BJ (cell line): Measurements from ENCODE around the gene DAP. TPM values are rescaled to one million over a fixed set of nuclear protein-coding genes. Genes with fewer than 3 reads are reported as not detected.

Experiments
- CTCF ChIA-PET: fragments of 350-600 bp; formaldehyde crosslinking; extraction: SDS; loops from one replicate; lab custom pipeline; 2021; ENCODE audit warnings: antibody characterized with exemption, inconsistent platforms; lab: Yijun Ruan, JAX
- POLR2A ChIA-PET: fragments of 300-600 bp; sonication (Branson Sonifier 250); formaldehyde crosslinking; extraction: SDS; loops from one replicate; lab custom pipeline; 2021; ENCODE audit warnings: antibody characterized with exemption; lab: Charles Lee
- DNase-seq: peaks from one replicate; pipeline ENCODE4 v3.0.0-alpha.2; 2011; ENCODE audit warnings: low read depth
- H3K27me3 ChIP-seq: 2 replicates; pipeline ENCODE4 v1.6.0; 2011; ENCODE audit warnings: low read length; ENCODE audit not compliant: control insufficient read depth, insufficient read depth
- H3K36me3 ChIP-seq: 2 replicates; pipeline ENCODE4 v1.5.1; 2011; ENCODE audit warnings: low read length; ENCODE audit not compliant: control insufficient read depth, insufficient read depth
- H3K4me3 ChIP-seq: 2 replicates; pipeline ENCODE4 v1.5.1; 2011; ENCODE audit warnings: low read depth, mild to moderate bottlenecking, control low read depth, low read length
- polyA plus RNA-seq: library from polyadenylated mRNA; depleted of rRNA; stranded (reverse); fragments of >200 nt; gene quantifications from 2 replicates; pipeline ENCODE4 v1.2.3, GENCODE V29; 2011
- TF ChIP-seq, protein P1 (sequence below): IDR thresholded peaks from 2 replicates; pipeline ENCODE4 v1.5.1; 2011; ENCODE audit warnings: low read depth, mild to moderate bottlenecking, control low read depth, inconsistent platforms, low read length, moderate library complexity; ENCODE audit not compliant: insufficient read depth

DAP gene
- polyA plus RNA-seq, 1 experiment, result 95.6 TPM

DNA sequence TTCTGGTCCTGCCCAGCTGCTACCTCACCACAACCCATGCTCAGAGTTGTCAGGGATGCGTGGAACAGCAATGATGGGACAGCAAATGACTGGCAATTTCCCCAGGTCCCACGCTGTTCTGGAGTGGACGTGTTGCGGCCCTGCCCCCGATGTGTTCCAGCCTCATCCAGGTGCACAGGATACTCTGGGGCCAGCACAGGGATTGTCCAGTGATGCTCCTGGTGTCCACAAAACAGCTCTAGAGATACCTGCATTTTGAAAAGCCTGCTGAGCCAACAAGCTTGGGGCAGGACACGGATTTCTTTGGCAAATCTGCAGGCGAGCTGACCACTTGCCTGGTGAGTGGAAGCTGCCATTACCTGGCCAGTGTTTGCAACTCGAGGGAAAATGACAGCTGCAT is 108.4 kb downstream of the DAP start:
- DNase-seq, result no peak
- Histone ChIP-seq H3K4me3 (no peak overlapping the region), H3K27me3 (no peaks in the 10 kb centered on the region), H3K36me3 (peaks cover 12% of the 10 kb centered on the region)
- TF ChIP-seq, protein P1, sequence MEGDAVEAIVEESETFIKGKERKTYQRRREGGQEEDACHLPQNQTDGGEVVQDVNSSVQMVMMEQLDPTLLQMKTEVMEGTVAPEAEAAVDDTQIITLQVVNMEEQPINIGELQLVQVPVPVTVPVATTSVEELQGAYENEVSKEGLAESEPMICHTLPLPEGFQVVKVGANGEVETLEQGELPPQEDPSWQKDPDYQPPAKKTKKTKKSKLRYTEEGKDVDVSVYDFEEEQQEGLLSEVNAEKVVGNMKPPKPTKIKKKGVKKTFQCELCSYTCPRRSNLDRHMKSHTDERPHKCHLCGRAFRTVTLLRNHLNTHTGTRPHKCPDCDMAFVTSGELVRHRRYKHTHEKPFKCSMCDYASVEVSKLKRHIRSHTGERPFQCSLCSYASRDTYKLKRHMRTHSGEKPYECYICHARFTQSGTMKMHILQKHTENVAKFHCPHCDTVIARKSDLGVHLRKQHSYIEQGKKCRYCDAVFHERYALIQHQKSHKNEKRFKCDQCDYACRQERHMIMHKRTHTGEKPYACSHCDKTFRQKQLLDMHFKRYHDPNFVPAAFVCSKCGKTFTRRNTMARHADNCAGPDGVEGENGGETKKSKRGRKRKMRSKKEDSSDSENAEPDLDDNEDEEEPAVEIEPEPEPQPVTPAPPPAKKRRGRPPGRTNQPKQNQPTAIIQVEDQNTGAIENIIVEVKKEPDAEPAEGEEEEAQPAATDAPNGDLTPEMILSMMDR, result no peak
- CTCF ChIA-PET, result interaction anchor here (1.2 to 1.4 kb wide), 2 partner anchors 25 to 27 kb away, joined by 3 read pairs; no protein-coding TSS in a partner anchor
- POLR2A ChIA-PET, result no interaction called here

DNA sequence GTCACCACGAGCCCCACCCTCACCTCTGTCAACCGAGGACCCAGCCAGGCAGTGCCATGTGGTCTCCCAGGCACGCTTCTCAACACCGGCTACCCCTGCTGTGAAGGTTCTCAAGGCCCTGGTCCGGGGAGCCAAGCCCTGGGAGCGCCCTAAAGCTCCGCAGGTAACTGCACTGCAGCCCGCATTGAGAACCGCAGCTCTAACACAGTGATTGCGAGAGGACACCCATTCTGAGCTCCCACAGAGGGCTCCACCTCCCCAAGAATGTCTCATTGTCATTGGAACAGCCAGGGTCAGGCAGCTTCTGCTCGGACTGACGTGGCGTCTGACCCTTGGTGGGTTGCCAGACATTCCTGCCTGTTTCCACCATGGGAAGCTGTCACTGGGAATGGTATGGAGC is 108.9 kb downstream of the DAP start:
- CTCF ChIA-PET, result interaction anchor here (1.2 to 1.4 kb wide), 2 partner anchors 24 to 26 kb away, joined by 3 read pairs; no protein-coding TSS in a partner anchor
- TF ChIP-seq, protein P1, result no peak
- DNase-seq, result no peak
- Histone ChIP-seq H3K27me3 (no peaks in the 10 kb centered on the region), H3K36me3 (peaks cover 12% of the 10 kb centered on the region), H3K4me3 (no peak overlapping the region)
- POLR2A ChIA-PET, result no interaction called here

DNA sequence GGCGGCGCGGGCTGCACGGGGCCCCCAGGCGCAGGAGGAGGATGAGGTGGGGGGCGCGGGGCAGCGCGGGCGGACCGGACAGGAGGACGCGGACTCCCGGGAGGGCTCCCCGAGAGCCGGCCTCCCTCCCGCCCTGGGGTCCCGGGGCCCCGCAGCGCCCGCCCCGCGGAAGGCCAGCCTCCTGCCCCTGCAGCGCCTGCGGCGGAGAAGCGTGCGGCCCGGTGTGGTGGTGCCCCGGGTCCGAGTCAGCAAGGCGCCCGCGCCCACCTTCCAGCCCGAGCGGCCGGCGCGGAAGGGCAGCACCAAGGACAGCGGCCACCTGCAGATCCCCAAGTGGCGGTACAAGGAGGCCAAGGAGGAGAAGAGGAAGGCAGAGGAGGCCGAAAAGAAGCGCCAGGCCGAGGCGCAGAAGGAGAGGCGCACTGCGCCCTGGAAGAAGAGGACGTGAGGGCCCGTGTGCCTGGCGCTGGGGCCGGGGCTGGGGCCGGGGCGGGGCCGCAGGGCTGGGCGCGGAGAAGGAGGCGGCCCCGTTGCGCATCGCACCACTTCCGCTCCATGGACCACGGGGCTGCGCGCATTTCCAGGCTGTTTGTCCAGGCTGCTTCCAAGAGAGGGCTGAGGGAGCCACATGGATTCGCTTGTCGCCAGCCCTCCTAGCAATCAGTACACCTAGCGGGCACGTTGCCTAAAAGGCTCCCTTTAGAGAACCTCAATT is 111.2 kb downstream of the DAP start:
- TF ChIP-seq, protein P1, result no peak
- ChIA-PET POLR2A (no interaction called here), CTCF (no interaction called here)
- H3K27me3 ChIP-seq, result no peaks in the 10 kb centered on the region
- no peak for DNase-seq
- no peak overlapping the region for H3K4me3 ChIP-seq
- H3K36me3 ChIP-seq, result peaks cover 10% of the 10 kb centered on the region

DNA sequence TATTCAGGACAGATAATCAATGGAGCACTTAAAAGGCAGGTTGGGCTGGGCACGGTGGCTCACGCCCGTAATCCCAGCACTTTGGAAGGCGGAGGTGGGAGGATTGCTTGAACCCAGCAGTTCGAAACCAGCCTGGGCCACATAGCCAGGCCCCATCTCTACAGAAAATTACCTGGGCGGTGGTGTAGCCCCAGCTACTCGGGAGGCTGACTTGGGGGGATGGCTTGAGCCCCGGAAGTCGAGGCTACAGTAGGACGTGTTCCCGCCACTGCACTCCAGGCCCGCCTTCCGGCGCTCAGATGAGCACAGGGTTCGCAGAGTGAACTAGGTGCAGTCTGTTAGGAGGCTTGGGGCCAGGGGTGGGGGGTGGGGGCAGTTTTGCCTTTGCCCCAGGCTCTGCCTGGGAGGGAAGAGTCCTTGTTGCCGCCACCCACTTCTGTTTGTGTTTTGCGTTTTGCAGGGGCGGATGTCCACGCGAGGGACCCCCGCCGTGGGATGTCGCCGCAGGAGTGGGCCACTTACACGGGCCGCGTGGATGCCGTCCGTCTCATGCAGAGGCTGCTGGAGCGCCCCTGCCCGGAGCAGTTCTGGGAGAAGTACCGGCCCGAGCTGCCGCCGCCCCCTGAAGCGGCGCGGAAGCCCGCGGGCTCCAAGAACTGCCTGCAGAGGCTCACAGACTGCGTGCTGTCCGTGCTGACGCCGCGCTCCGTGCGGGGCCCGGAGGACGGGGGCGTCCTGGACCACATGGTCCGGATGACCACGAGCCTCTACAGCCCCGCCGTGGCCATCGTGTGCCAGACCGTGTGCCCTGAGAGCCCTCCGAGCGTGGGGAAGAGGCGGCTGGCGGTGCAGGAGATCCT is 112.0 kb downstream of the DAP start:
- Histone ChIP-seq H3K4me3 (no peak overlapping the region), H3K36me3 (peaks cover 9% of the 10 kb centered on the region), H3K27me3 (no peaks in the 10 kb centered on the region)
- TF ChIP-seq, protein P1, result no peak
- ChIA-PET POLR2A (no interaction called here), CTCF (interaction anchor here (2.6 kb wide), 1 partner anchor 22 kb away, joined by 10 read pairs; no protein-coding TSS in a partner anchor)
- DNase-seq, result no peak

DNA sequence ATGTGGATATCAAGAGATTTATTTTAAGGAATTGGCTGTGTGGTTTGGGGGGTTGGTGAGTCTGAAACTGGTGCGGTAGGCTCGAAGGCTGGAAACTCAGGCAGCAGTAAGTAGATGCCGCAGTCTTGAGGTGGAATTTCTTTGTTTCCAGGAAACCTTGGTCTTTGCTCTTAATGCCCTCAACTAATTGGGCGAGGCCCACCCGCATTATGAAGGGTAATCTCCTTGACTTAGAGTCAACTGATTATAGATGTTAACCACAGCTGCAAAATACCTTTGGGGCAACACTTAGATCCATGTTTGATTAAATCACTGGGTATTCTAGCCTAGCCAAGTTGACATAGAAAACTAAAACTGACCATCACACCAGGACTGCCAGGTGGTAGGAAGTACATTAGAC is 113.4 kb downstream of the DAP start:
- ChIA-PET POLR2A (no interaction called here), CTCF (interaction anchor here (2.6 kb wide), 1 partner anchor 21 kb away, joined by 10 read pairs; no protein-coding TSS in a partner anchor)
- Histone ChIP-seq H3K27me3 (no peaks in the 10 kb centered on the region), H3K4me3 (no peak overlapping the region), H3K36me3 (peaks cover 4% of the 10 kb centered on the region)
- TF ChIP-seq, protein P1, result no peak
- DNase-seq, result no peak
